Loucy (cell line): ENCODE measurements around the gene DTNB.

Experiments
- H2AFZ ChIP-seq: fragments of 200-600 bp; sonication (generic); 2 replicates; pipeline ENCODE4 v1.6.0; 2016; ENCODE audit warnings: antibody characterized with exemption, mild to moderate bottlenecking, low read length, moderate library complexity
- H3F3A ChIP-seq: fragments of 200-600 bp; 2 replicates; pipeline ENCODE4 v1.6.0; 2016; ENCODE audit warnings: antibody characterized with exemption, low read depth, mild to moderate bottlenecking
- H3K27me3 ChIP-seq: fragments of 200-600 bp; sonication (generic); 2 replicates; pipeline ENCODE4 v1.6.1; 2014; ENCODE audit warnings: low read length, mild to moderate bottlenecking; ENCODE audit not compliant: insufficient read depth, poor library complexity, severe bottlenecking
- H3K36me3 ChIP-seq: fragments of 200-600 bp; sonication (generic); 2 replicates; pipeline ENCODE4 v1.6.1; 2016; ENCODE audit warnings: low read length; ENCODE audit not compliant: insufficient read depth
- H3K4me1 ChIP-seq: fragments of 200-600 bp; sonication (generic); 2 replicates; pipeline ENCODE4 v1.5.1; 2014; ENCODE audit warnings: low read length, mild to moderate bottlenecking; ENCODE audit not compliant: insufficient read depth, poor library complexity, severe bottlenecking
- H3K4me2 ChIP-seq: fragments of 200-600 bp; sonication (generic); 2 replicates; pipeline ENCODE4 v1.6.0; 2014; ENCODE audit warnings: antibody characterized with exemption, low read length, low read depth, mild to moderate bottlenecking; ENCODE audit not compliant: poor library complexity, severe bottlenecking
- H3K4me3 ChIP-seq: fragments of 200-600 bp; sonication (generic); 2 replicates; pipeline ENCODE4 v1.5.1; 2014; ENCODE audit warnings: low read length, mild to moderate bottlenecking, mixed read lengths; ENCODE audit not compliant: poor library complexity, severe bottlenecking
- H3K79me2 ChIP-seq: fragments of 200-600 bp; sonication (generic); 2 replicates; pipeline ENCODE4 v1.6.1; 2014; ENCODE audit warnings: low read length; ENCODE audit not compliant: insufficient read depth
- H3K9ac ChIP-seq: fragments of 200-600 bp; sonication (generic); 2 replicates; pipeline ENCODE4 v1.6.0; 2014; ENCODE audit warnings: mild to moderate bottlenecking, low read depth, low read length, moderate library complexity; ENCODE audit not compliant: poor library complexity, severe bottlenecking
- H3K9me2 ChIP-seq: fragments of 200-600 bp; sonication (generic); replicated peaks from 2 replicates; pipeline ENCODE4 v1.6.1; 2016; ENCODE audit warnings: low read depth, low read length, mixed read lengths
- H3K9me3 ChIP-seq: fragments of 200-600 bp; sonication (generic); 2 replicates; pipeline ENCODE4 v1.6.1; 2014; ENCODE audit warnings: mild to moderate bottlenecking, antibody characterized with exemption, low read length, low read depth; ENCODE audit not compliant: insufficient read depth
- H4K20me1 ChIP-seq: fragments of 200-600 bp; sonication (generic); 2 replicates; pipeline ENCODE4 v1.6.0; 2014; ENCODE audit warnings: antibody characterized with exemption, low read length, mild to moderate bottlenecking; ENCODE audit not compliant: insufficient read depth, poor library complexity, severe bottlenecking
- EZH2phosphoT487 ChIP-seq: fragments of 200-600 bp; IDR thresholded peaks from 2 replicates; pipeline ENCODE4 v1.6.1; 2018; ENCODE audit warnings: antibody characterized with exemption, mild to moderate bottlenecking, moderate library complexity, borderline replicate concordance
- TF ChIP-seq, protein P1 (sequence below): fragments of 200-600 bp; sonication (generic); conservative IDR thresholded peaks from 2 replicates; pipeline ENCODE4 v1.5.1; 2014; ENCODE audit warnings: mild to moderate bottlenecking, antibody characterized with exemption, low read length

DTNB gene

GRCh38 chr2:25473758-25474340 lies 199.5 kb downstream of the DTNB start:
- H3K79me2 ChIP-seq: no peaks in the 10 kb centered on the region
- no peaks in the 10 kb centered on the region for H3K4me1 ChIP-seq
- peaks cover 8% of the 10 kb centered on the region; the same call in 1 of the 2 replicates for H3K9me3 ChIP-seq
- no peaks in the 10 kb centered on the region for H4K20me1 ChIP-seq
- no peak overlapping the region for H3K4me3 ChIP-seq
- H3K9me2 ChIP-seq: no peaks in the 10 kb centered on the region
- no peak overlapping the region for H3K9ac ChIP-seq
- H3K36me3 ChIP-seq: peaks cover 10% of the 10 kb centered on the region
- TF ChIP-seq EZH2phosphoT487: no peak
- TF ChIP-seq, protein P1, sequence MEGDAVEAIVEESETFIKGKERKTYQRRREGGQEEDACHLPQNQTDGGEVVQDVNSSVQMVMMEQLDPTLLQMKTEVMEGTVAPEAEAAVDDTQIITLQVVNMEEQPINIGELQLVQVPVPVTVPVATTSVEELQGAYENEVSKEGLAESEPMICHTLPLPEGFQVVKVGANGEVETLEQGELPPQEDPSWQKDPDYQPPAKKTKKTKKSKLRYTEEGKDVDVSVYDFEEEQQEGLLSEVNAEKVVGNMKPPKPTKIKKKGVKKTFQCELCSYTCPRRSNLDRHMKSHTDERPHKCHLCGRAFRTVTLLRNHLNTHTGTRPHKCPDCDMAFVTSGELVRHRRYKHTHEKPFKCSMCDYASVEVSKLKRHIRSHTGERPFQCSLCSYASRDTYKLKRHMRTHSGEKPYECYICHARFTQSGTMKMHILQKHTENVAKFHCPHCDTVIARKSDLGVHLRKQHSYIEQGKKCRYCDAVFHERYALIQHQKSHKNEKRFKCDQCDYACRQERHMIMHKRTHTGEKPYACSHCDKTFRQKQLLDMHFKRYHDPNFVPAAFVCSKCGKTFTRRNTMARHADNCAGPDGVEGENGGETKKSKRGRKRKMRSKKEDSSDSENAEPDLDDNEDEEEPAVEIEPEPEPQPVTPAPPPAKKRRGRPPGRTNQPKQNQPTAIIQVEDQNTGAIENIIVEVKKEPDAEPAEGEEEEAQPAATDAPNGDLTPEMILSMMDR: no peak
- H3F3A ChIP-seq: no peaks in the 10 kb centered on the region
- no peak overlapping the region for H3K4me2 ChIP-seq
- no peak overlapping the region for H2AFZ ChIP-seq
- no peaks in the 10 kb centered on the region for H3K27me3 ChIP-seq

DNA sequence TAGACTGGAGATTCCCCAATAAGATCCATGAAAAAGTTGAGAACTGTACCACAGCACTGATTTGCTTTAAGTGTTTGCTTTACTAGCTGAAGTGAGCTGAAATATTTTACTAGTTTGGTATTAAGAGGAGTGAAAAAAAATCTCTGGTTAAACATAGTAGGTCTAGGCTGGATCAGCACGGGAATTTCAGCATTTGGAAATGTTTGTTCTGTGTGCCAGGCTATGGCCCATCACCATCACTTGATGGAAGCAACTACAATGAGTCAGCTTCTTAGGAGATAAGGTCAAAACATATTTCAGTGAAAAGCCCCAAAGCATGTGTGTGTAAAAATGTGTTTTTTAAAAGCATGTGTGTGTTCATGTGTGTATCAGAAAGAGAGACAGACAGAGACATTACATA lies 200.2 kb downstream of the DTNB start:
- Histone ChIP-seq H3K79me2 (no peaks in the 10 kb centered on the region), H3K4me2 (no peak overlapping the region), H3K9ac (no peak overlapping the region), H4K20me1 (no peaks in the 10 kb centered on the region), H2AFZ (no peak overlapping the region), H3F3A (no peaks in the 10 kb centered on the region), H3K27me3 (no peaks in the 10 kb centered on the region), H3K4me1 (no peaks in the 10 kb centered on the region), H3K9me2 (no peaks in the 10 kb centered on the region), H3K36me3 (peaks cover 10% of the 10 kb centered on the region), H3K4me3 (no peak overlapping the region), H3K9me3 (peaks cover 8% of the 10 kb centered on the region; the same call in 1 of the 2 replicates)
- TF ChIP-seq, protein P1: no peak
- no peak for TF ChIP-seq EZH2phosphoT487

- TF ChIP-seq, protein P1: no peak
- no peak for TF ChIP-seq EZH2phosphoT487
- Histone ChIP-seq H3K4me3 (no peak overlapping the region), H3F3A (no peaks in the 10 kb centered on the region)
Observed at GRCh38 chr2:25470806-25471205, 202.6 kb downstream of the DTNB start.

More at GRCh38 chr2:25470806-25471205, 202.6 kb downstream of the DTNB start:
- H3K4me1 ChIP-seq: no peaks in the 10 kb centered on the region
- H3K9me2 ChIP-seq: no peaks in the 10 kb centered on the region
- H3K27me3 ChIP-seq: no peaks in the 10 kb centered on the region
- H3K79me2 ChIP-seq: no peaks in the 10 kb centered on the region
- H3K9ac ChIP-seq: no peak overlapping the region
- peaks cover 7% of the 10 kb centered on the region; the same call in 1 of the 2 replicates for H3K9me3 ChIP-seq
- no peaks in the 10 kb centered on the region for H4K20me1 ChIP-seq
- peaks cover 10% of the 10 kb centered on the region; the same call in 1 of the 2 replicates for H3K36me3 ChIP-seq
- H3K4me2 ChIP-seq: no peak overlapping the region
- no peak overlapping the region for H2AFZ ChIP-seq
